Measurements from ENCODE around the gene STK4.

DNA sequence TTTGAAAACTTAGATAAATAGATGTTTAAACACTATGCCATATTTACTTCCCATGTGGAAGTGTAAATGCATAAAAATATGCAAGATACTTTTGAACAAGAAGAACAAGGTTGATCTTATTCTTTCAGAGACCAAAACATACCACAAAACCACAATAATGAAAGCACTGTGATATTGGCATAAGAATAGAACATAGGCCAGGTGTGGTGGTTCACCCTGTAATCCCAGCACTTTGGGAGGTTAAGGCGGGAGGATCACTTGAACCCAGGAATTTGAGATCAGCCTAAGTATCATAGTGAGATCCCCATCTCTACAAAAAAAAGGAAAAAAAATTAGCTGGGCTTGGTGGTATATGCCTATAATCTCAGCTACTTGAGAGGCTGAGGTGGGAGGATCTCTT lies 68.1 kb downstream of the STK4 start:
- TF ChIP-seq CTCF (IDR thresholded peaks at IDR 0.05) (no peak), POLR2A (IDR thresholded peaks at IDR 0.05) (no peak)

Measured in adrenal gland (tissue), 5 donors.